Breast epithelium (tissue), 3 donors: ENCODE measurements around the gene ESPN.

Experiments used
- CTCF ChIP-seq, 3 donors: fragments of 450-650 bp; IDR thresholded peaks; one replicate each; pipeline ENCODE4 v1.5.1; 2016 to 2017; ENCODE audit warnings: antibody characterized with exemption in 3 of 3, mild to moderate bottlenecking in 3 of 3, moderate library complexity in 3 of 3
- POLR2A ChIP-seq: fragments of 450-650 bp; IDR thresholded peaks from one replicate; pipeline ENCODE4 v1.6.1; 2016; ENCODE audit warnings: antibody characterized with exemption, mild to moderate bottlenecking, moderate library complexity
- POLR2AphosphoS5 ChIP-seq, 3 donors: sonication (generic); formaldehyde crosslinking; IDR thresholded peaks; one replicate each; pipeline ENCODE4 v1.6.1; 2017; ENCODE audit warnings: antibody characterized with exemption in 3 of 3

- TF ChIP-seq POLR2A: no peak
- TF ChIP-seq CTCF (IDR thresholded peaks at IDR 0.05): no peak
- no peak for TF ChIP-seq POLR2AphosphoS5 (IDR thresholded peaks at IDR 0.05)
These were observed 76.8 kb downstream of the ESPN start for GRCh38 chr1:6501279-6501813.
